T-helper 1 cell treated with Interleukin-12 subunit alpha and Interleukin-12 subunit beta and Interleukin-4 antibody, amounts not matched to agents 30 μg/mL and 1 μg/mL, for 36 hours (primary cell): ENCODE measurements around the gene EML1.

ENCODE experiments used
- H3K27ac Mint-ChIP-seq: one replicate; pipeline ENCODE4 v1.8.0; 2021; ENCODE audit warnings: mild to moderate bottlenecking, mixed read lengths
- H3K27me3 Mint-ChIP-seq: one replicate; pipeline ENCODE4 v1.8.0; 2021; ENCODE audit warnings: low read depth, mixed read lengths
- H3K36me3 Mint-ChIP-seq: one replicate; pipeline ENCODE4 v1.8.0; 2021; ENCODE audit warnings: low read depth, mixed read lengths
- H3K4me1 Mint-ChIP-seq: one replicate; pipeline ENCODE4 v1.8.0; 2021; ENCODE audit warnings: low read depth, mixed read lengths
- H3K4me3 Mint-ChIP-seq: one replicate; pipeline ENCODE4 v1.8.0; 2021; ENCODE audit warnings: mild to moderate bottlenecking, moderate library complexity, mixed read lengths
- H3K9me3 Mint-ChIP-seq: one replicate; pipeline ENCODE4 v1.8.0; 2021; ENCODE audit warnings: mixed read lengths

EML1 gene

GRCh38 chr14:99763527-99764221, 29.5 kb upstream of the EML1 start:
- H3K4me1 Mint-ChIP-seq, result no peaks in the 10 kb centered on the region
- H3K4me3 Mint-ChIP-seq, result no peak overlapping the region
- no peak overlapping the region for H3K27ac Mint-ChIP-seq
- no peaks in the 10 kb centered on the region for H3K9me3 Mint-ChIP-seq
- H3K36me3 Mint-ChIP-seq, result no peaks in the 10 kb centered on the region
- H3K27me3 Mint-ChIP-seq, result no peaks in the 10 kb centered on the region

GRCh38 chr14:99764222-99764706, 28.9 kb upstream of the EML1 start:
- H3K4me3 Mint-ChIP-seq, result no peak overlapping the region
- H3K4me1 Mint-ChIP-seq, result no peaks in the 10 kb centered on the region
- no peaks in the 10 kb centered on the region for H3K27me3 Mint-ChIP-seq
- H3K36me3 Mint-ChIP-seq, result no peaks in the 10 kb centered on the region
- H3K27ac Mint-ChIP-seq, result no peak overlapping the region
- no peaks in the 10 kb centered on the region for H3K9me3 Mint-ChIP-seq

- H3K4me1 Mint-ChIP-seq, result no peaks in the 10 kb centered on the region
- H3K9me3 Mint-ChIP-seq, result no peaks in the 10 kb centered on the region
- H3K36me3 Mint-ChIP-seq, result no peaks in the 10 kb centered on the region
- H3K27ac Mint-ChIP-seq, result no peak overlapping the region
- H3K27me3 Mint-ChIP-seq, result no peaks in the 10 kb centered on the region
- no peak overlapping the region for H3K4me3 Mint-ChIP-seq
These were observed 24.8 kb upstream of the EML1 start for GRCh38 chr14:99768381-99768780.

- H3K27me3 Mint-ChIP-seq, result no peaks in the 10 kb centered on the region
- H3K4me3 Mint-ChIP-seq, result no peak overlapping the region
- no peaks in the 10 kb centered on the region for H3K36me3 Mint-ChIP-seq
- H3K9me3 Mint-ChIP-seq, result no peaks in the 10 kb centered on the region
- H3K4me1 Mint-ChIP-seq, result no peaks in the 10 kb centered on the region
- no peak overlapping the region for H3K27ac Mint-ChIP-seq
These were observed 24.1 kb upstream of the EML1 start for GRCh38 chr14:99769123-99769522.

- H3K4me3 Mint-ChIP-seq, result no peak overlapping the region
- no peaks in the 10 kb centered on the region for H3K27me3 Mint-ChIP-seq
- H3K4me1 Mint-ChIP-seq, result no peaks in the 10 kb centered on the region
- H3K27ac Mint-ChIP-seq, result no peak overlapping the region
- no peaks in the 10 kb centered on the region for H3K36me3 Mint-ChIP-seq
- no peaks in the 10 kb centered on the region for H3K9me3 Mint-ChIP-seq
These were observed 23.4 kb upstream of the EML1 start for GRCh38 chr14:99769799-99770198.

GRCh38 chr14:99772371-99773283, 20.6 kb upstream of the EML1 start:
- Mint-ChIP-seq H3K4me1 (no peaks in the 10 kb centered on the region), H3K27me3 (peaks cover 5% of the 10 kb centered on the region), H3K36me3 (no peaks in the 10 kb centered on the region), H3K9me3 (no peaks in the 10 kb centered on the region), H3K27ac (no peak overlapping the region), H3K4me3 (no peak overlapping the region)

GRCh38 chr14:99773521-99774497, 19.4 kb upstream of the EML1 start:
- Mint-ChIP-seq H3K36me3 (no peaks in the 10 kb centered on the region), H3K9me3 (no peaks in the 10 kb centered on the region), H3K27me3 (peaks cover 14% of the 10 kb centered on the region), H3K4me1 (no peaks in the 10 kb centered on the region), H3K27ac (no peak overlapping the region), H3K4me3 (no peak overlapping the region)

GRCh38 chr14:99774556-99775307, 18.5 kb upstream of the EML1 start:
- Mint-ChIP-seq H3K4me3 (no peak overlapping the region), H3K27ac (no peak overlapping the region), H3K36me3 (no peaks in the 10 kb centered on the region), H3K9me3 (no peaks in the 10 kb centered on the region), H3K27me3 (peaks cover 22% of the 10 kb centered on the region), H3K4me1 (no peaks in the 10 kb centered on the region)

GRCh38 chr14:99775351-99775750, 17.9 kb upstream of the EML1 start:
- H3K36me3 Mint-ChIP-seq, result no peaks in the 10 kb centered on the region
- peaks cover 24% of the 10 kb centered on the region for H3K27me3 Mint-ChIP-seq
- H3K4me1 Mint-ChIP-seq, result no peaks in the 10 kb centered on the region
- no peak overlapping the region for H3K4me3 Mint-ChIP-seq
- H3K27ac Mint-ChIP-seq, result no peak overlapping the region
- H3K9me3 Mint-ChIP-seq, result no peaks in the 10 kb centered on the region

GRCh38 chr14:99777951-99778350, 15.3 kb upstream of the EML1 start:
- Mint-ChIP-seq H3K4me1 (no peaks in the 10 kb centered on the region), H3K36me3 (no peaks in the 10 kb centered on the region), H3K27ac (no peak overlapping the region), H3K27me3 (peaks cover 31% of the 10 kb centered on the region), H3K4me3 (no peak overlapping the region), H3K9me3 (no peaks in the 10 kb centered on the region)

- Mint-ChIP-seq H3K4me3 (no peak overlapping the region), H3K4me1 (no peaks in the 10 kb centered on the region), H3K27ac (no peak overlapping the region), H3K9me3 (no peaks in the 10 kb centered on the region), H3K36me3 (no peaks in the 10 kb centered on the region), H3K27me3 (peaks cover 31% of the 10 kb centered on the region)
These were observed 13.5 kb upstream of the EML1 start for GRCh38 chr14:99779751-99780150.

- no peak overlapping the region for H3K27ac Mint-ChIP-seq
- H3K9me3 Mint-ChIP-seq, result no peaks in the 10 kb centered on the region
- H3K4me1 Mint-ChIP-seq, result no peaks in the 10 kb centered on the region
- peaks cover 27% of the 10 kb centered on the region for H3K27me3 Mint-ChIP-seq
- H3K36me3 Mint-ChIP-seq, result no peaks in the 10 kb centered on the region
- H3K4me3 Mint-ChIP-seq, result no peak overlapping the region
These were observed 12.5 kb upstream of the EML1 start for GRCh38 chr14:99780690-99781089.

GRCh38 chr14:99781091-99781490, 12.1 kb upstream of the EML1 start:
- no peaks in the 10 kb centered on the region for H3K9me3 Mint-ChIP-seq
- H3K36me3 Mint-ChIP-seq, result no peaks in the 10 kb centered on the region
- H3K27me3 Mint-ChIP-seq, result peaks cover 27% of the 10 kb centered on the region
- no peak overlapping the region for H3K4me3 Mint-ChIP-seq
- H3K27ac Mint-ChIP-seq, result no peak overlapping the region
- H3K4me1 Mint-ChIP-seq, result no peaks in the 10 kb centered on the region
